GM18520 (cell line): ENCODE measurements around the gene CHL1.

ENCODE experiments used
- ATAC-seq: cut with Tn5 transposase; IDR thresholded peaks from one replicate; pipeline ENCODE4 v1.9.1; 2021; ENCODE audit not compliant: unreplicated experiment

CHL1 gene

DNA sequence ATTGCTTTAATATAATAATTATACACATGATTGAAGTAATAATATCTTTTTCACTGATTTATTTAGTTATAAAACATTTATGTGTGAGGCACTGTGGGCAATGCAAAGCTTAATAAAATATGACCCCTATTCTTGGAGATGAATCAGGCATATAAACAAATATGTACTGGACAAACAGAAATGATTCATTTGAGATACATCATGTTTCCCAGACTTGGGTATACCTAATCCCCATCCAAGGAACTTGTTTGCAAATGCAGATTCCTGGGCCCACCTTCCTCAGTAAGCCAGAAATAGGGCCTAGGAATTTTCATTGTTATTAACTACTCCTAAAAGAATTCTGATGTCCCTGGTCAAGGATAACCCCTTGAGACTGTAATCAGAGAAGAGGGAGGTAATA lies 184.2 kb downstream of the CHL1 start:
- ATAC-seq = no peak

DNA sequence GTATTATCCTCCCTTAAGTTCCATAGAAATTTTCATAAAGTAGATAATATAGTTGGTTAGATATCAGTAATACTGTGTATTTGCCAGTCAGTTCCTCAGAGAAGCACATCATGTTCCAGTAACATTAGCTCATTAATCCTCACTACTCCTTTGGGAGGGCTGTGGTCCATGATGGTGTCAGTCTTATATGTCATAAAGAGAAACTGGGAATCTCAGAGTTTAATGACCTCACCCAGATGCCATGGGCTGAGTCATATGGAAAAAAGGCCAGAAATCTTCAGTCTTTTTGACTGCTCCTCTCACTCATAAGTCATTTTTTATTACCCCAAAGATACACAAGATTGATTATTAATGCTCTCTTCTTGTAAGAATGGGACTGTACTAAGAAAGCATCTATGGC lies 188.6 kb downstream of the CHL1 start:
- ATAC-seq = no peak

DNA sequence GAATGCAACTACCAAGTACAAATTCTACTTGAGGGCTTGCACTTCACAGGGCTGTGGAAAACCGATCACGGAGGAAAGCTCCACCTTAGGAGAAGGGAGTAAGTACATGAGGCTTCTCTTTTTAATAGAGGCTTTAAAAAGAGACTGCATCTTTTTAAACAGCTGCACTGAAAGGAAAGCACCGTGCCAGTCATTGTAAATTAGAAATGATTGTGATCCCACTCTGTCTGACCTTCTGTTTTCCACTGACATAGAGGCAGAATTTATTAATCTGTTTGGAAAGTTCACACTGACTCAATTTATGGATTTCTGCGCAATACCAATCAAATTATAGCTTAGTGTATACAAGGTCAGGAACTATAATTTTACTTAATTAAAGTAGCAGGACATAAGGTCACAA lies 198.2 kb downstream of the CHL1 start:
- no peak for ATAC-seq

- no peak for ATAC-seq
Measured at GRCh38 chr3:396293-396692, 199.7 kb downstream of the CHL1 start.

GRCh38 chr3:399647-400046 lies 203.1 kb downstream of the CHL1 start:
- no peak for ATAC-seq

GRCh38 chr3:403826-404225 lies 207.3 kb downstream of the CHL1 start:
- no peak for ATAC-seq

DNA sequence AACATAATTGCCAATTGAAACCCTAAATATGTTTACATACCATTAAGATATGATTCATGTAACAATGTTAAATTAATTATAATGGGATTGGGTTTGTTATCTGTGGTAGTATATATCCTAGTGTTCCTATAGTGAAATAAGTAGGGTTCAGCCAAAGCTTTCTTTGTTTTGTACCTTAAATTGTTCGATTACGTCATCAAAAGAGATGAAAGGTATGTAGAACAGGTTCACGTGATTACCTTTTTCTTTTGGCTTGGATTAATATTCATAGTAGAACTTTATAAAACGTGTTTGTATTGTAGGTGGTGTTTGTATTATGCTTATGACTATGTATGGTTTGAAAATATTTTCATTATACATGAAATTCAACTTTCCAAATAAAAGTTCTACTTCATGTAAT lies 212.4 kb downstream of the CHL1 start:
- no peak for ATAC-seq

DNA sequence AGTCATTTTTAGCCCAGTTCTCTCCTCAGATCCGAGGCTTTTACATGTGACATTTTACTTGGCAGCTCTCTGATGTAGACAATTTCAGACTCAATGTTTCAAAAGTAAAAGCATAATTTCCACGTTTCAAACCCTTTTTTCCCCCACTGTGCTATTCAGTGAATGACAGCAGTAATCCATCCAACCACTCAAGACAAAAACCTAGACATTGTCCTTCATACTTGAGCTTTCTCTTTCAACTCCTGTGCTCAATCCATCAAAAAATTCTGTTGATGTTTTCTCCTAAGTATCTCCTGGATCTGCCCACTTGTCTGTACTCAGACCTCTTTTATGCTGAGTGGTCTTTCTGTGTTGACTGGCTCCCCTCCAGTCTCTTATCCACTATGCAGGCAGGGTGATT lies 214.7 kb downstream of the CHL1 start:
- ATAC-seq = no peak

DNA sequence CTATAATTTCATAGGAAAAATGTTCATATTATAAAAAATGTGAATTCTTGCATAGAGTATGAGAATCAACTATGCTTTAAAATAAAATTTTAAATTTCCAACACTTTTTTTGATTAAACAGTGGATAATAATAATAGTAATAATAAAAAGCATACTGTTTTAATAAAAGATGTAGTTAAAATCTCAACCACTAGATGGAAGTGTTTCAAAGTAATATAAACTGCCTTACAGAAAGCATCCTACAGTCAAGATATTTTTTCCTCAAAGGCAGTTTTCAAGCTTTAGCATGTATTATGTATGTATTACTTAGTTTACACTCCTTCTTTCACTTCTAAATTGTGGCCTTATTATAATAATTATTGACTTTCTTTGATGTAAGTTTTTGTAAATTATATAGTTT lies 217.5 kb downstream of the CHL1 start:
- no peak for ATAC-seq

DNA sequence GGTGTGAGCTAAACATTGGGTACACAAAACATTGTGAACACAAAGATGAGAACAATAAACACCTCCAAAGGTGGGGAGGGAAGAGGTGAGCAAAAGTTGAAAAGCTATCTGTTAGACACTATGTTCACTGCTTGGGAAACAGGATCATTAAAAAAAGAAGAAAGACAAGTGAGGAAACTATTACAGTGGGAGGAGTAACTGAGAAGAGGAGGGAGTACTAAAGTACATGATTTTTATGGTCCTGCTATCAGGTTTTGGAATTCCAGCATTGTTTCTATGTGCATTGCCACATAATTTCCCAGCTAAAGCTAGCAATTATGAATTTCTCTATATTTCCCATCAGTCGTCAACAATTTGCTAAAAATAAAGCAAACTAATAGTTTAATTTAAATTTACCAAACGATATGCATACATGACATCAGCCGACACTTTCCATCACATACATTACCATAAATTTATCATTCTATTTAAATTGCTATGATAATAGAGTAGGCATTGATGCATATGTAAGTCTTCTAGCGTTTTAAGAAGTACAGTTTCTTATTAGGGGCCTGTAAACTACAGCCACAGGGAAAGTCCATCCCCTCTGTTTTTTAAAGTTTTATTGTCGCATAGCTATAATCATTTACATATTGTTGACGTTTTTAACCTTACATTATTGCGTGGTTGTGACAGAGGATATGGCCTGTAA lies 221.8 kb downstream of the CHL1 start:
- ATAC-seq = no peak

DNA sequence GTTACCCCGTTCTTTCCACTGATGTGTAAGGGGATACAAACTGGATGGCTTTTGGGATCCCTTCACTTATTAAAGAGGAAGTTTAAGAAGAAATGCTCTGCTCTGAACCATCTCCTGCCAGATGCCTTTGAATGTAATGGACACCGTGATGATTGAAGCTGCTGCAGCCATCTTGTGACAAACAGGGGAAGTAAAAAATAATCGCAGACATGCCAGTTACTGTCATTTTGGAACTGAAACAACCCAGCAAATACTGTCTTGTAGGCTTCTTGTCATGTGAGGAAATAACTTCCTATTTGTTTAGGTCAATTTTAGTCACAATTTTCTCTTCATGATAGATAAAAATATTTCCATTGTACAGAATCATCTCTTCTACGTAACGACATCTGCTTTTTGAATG lies 224.0 kb downstream of the CHL1 start:
- ATAC-seq = peak; percentile 46

GRCh38 chr3:425079-425478 lies 228.5 kb downstream of the CHL1 start:
- no peak for ATAC-seq

DNA sequence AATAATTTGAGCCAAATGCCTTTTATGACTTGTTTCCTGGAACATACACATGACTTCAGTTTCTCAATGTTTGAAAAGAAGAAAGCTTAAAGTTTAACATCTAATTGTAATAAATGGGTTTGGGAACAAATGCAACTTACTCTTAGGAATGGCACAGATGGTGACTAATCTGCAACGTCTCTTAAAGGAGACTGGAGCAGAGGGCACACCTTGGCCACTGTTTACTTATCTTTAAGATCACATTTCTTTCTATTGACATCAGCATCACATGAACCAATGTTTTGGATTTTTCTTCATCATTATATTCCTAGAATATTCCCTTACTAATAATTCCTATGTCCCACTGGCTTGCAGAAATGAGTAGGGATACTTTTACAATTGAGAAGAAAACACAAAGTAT lies 229.5 kb downstream of the CHL1 start:
- no peak for ATAC-seq

GRCh38 chr3:427128-427527 lies 230.6 kb downstream of the CHL1 start:
- ATAC-seq = no peak

DNA sequence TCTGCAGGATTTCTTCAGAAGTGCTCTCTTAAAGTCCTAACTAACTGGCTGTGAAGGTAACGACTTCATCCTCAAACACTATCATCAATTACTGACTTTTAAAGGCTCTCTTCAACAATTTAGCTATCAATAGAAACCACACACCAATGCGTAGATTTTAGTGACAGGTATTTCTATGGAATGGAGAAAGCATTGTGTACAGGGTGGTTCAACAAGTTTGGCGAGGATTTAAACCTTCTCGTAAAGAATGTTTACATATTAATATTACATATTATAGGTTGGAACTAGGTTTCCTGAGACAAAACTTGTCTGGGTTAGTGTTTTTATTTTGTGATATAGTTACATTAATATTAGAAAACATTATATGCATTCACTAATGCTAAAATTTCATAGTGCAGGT lies 233.6 kb downstream of the CHL1 start:
- ATAC-seq = no peak

DNA sequence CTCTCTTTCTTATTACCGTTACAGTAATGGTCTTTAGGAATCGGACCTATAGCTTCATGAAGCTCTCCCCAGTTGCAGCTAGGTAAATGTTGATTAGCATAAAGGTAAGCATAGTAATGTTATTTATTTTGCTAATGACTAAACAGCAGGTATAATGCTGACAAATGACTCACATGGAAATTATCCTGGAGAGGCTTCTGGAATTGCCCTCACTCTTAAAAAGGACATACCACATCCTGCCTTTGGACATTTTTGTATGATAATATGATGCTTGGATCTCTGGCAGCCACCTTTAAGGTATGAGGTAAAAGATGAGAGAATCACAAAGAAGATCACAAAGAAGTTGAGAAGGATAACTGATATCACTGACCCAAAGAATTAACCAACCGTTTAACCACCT lies 238.6 kb downstream of the CHL1 start:
- ATAC-seq = no peak

DNA sequence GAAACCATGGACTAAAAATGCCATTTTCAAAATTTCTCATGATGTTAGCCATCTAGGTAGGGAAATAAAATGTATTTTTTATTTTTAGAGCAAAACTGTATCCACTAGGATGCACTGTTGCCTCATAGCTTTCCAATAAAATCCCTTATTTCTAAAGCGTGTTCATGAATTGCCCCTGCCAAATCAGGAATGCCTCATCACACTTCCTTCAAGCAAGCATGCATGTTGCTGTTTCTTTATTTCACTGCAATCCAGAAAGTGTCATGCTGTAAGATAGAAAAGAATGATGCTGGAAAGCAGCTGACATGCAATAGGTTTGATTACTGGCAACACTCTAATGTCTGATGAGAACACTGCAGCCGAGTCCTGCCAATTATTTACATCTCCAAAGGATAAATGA lies 239.5 kb downstream of the CHL1 start:
- ATAC-seq = no peak

GRCh38 chr3:440826-441225 lies 244.3 kb downstream of the CHL1 start:
- ATAC-seq = no peak

DNA sequence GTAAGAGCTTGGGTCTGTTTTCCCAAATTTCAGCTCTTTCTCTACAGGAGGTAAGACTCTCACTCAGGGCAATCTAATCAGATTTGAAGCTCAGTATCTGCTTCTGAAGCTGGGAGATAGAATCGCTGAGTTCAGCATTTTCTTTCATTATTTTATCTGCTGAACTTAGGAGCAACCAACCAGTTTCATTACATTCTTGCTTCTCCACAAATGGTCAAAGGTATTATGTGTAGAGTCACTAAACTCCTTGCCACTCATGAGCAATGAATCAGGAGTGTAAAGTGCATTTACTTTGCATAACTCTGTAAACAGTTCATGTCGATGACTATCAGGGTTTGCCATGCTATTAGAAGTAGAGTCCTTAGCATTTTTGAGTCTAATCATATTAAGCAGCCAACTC lies 249.4 kb downstream of the CHL1 start:
- ATAC-seq = no peak

DNA sequence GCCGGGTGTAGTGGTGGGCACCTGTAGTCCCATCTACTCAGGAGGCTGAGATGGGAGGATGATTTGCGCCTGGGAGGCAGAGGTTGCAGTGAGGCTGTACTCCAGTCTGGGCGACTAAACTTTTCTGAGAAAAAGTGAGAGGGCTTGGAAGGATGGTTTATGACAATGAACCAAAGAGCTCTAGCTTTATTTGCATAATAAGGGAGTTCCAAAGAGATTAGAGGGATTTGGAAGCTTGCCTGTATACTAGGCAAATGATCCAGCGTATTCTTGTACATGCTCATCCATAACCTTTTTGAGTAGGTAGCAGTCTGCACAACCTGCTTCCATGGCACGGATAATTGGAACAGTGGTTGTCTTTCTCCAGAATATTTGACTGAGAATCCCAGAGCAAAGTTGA lies 251.1 kb downstream of the CHL1 start:
- ATAC-seq = no peak

GRCh38 chr3:449711-450110 lies 253.1 kb downstream of the CHL1 start:
- no peak for ATAC-seq

DNA sequence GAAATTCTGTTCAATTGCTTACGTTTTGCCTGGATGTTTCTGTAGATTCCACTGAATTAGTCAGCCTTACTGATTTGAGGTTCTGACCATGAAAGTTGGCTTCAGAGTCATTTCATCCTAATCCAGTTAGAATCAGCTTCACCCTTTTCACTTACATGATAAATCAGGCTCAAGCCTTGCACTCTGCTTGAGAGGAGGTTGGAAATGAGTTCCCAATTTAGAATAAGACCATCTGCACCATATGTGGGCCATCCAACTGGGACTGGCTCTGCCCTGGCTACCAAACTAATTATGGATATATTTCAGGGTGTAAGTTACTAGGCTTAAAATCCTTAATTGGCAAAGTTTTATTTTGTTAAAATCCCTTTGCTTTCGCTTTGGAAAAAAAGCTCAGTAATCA lies 255.7 kb downstream of the CHL1 start:
- ATAC-seq = no peak

GRCh38 chr3:453106-453505 lies 256.5 kb downstream of the CHL1 start:
- no peak for ATAC-seq

DNA sequence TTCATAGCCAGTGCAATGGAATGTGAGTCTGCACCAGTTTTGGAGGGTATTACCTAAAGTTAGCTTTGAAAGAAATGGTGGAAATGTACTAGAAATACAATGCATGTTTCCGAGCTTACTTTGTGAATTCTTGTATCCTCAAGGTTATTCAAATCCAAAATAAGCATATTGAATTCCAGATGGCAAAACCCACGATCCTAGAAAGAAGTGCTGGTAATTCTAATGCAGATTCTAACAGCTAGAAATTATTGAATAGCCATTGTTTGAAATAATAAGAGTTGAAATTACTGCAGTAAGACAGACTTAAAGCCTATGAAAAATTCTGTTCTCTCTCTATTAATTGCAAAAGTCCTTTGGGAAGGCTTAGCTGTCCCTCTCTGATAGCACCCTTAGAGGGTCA lies 258.4 kb downstream of the CHL1 start:
- no peak for ATAC-seq
